Testis (tissue), 2 donors: Measurements from ENCODE around the gene GSN.

Source experiments
- POLR2A ChIP-seq: fragments of 450-650 bp; IDR thresholded peaks from one replicate; pipeline ENCODE4 v1.6.1; 2017; ENCODE audit warnings: antibody characterized with exemption, mild to moderate bottlenecking, moderate library complexity
- TF ChIP-seq, protein P1 (sequence below), 3 experiments: fragments of 450-650 bp in 2 of 3; fragments of 200-600 bp in 1 of 3; sonication (generic) in 1 of 3; IDR thresholded peaks; one replicate each; pipeline ENCODE4 v1.5.1; 2016 to 2019; ENCODE audit warnings: antibody characterized with exemption in 3 of 3, mild to moderate bottlenecking in 2 of 3, moderate library complexity in 1 of 3

DNA sequence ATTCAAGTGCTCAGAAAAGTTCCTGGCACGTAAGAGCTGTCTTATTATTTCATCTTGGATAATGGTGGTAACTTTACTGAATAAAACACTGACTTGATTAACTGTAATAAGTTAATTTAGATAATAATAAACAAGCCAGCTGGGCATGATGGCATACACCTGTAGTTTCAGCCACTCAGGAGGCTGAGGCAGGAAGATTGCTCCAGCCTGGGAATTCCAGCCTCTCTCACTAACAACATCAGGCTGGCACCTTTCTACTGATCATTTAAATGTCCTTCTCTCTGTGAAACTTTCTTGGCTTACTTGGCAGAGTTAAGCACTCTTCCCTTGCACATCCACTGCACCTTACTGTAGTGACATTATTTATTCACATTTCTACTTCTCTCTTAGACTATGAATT is 82.1 kb downstream of the GSN start:
- TF ChIP-seq, protein P1, sequence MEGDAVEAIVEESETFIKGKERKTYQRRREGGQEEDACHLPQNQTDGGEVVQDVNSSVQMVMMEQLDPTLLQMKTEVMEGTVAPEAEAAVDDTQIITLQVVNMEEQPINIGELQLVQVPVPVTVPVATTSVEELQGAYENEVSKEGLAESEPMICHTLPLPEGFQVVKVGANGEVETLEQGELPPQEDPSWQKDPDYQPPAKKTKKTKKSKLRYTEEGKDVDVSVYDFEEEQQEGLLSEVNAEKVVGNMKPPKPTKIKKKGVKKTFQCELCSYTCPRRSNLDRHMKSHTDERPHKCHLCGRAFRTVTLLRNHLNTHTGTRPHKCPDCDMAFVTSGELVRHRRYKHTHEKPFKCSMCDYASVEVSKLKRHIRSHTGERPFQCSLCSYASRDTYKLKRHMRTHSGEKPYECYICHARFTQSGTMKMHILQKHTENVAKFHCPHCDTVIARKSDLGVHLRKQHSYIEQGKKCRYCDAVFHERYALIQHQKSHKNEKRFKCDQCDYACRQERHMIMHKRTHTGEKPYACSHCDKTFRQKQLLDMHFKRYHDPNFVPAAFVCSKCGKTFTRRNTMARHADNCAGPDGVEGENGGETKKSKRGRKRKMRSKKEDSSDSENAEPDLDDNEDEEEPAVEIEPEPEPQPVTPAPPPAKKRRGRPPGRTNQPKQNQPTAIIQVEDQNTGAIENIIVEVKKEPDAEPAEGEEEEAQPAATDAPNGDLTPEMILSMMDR (IDR thresholded peaks at IDR 0.05) = no peak
- no peak for TF ChIP-seq POLR2A
